GM21619 (cell line): ENCODE measurements around the gene JAG2.

Experiments
- ATAC-seq: cut with Tn5 transposase; IDR thresholded peaks from one replicate; pipeline ENCODE4 v1.9.1; 2021; ENCODE audit not compliant: unreplicated experiment

The JAG2 gene

GRCh38 chr14:105168496-105168978 lies at the start of gene JAG2:
JAG2 (minus strand) TSS chr14:105168776; CDS start chr14:105168420, 356 bp downstream.
- no peak for ATAC-seq

- ATAC-seq: no peak
These were observed 49.2 kb upstream of the JAG2 start for GRCh38 chr14:105217774-105218173.

- ATAC-seq: no peak
These were observed 48.1 kb upstream of the JAG2 start for GRCh38 chr14:105216490-105217247.

- no peak for ATAC-seq
These were observed 47.0 kb upstream of the JAG2 start for GRCh38 chr14:105215602-105216001.

- no peak for ATAC-seq
These were observed 45.8 kb upstream of the JAG2 start for GRCh38 chr14:105214324-105214915.

- no peak for ATAC-seq
These were observed 44.8 kb upstream of the JAG2 start for GRCh38 chr14:105213361-105213760.

- no peak for ATAC-seq
These were observed 44.1 kb upstream of the JAG2 start for GRCh38 chr14:105212541-105213300.

GRCh38 chr14:105211758-105212089 lies 43.1 kb upstream of the JAG2 start:
- no peak for ATAC-seq

GRCh38 chr14:105211086-105211757 lies 42.6 kb upstream of the JAG2 start:
- no peak for ATAC-seq

GRCh38 chr14:105210266-105211025 lies 41.9 kb upstream of the JAG2 start:
- ATAC-seq: no peak

GRCh38 chr14:105209646-105210045 lies 41.1 kb upstream of the JAG2 start:
- no peak for ATAC-seq

GRCh38 chr14:105209091-105209490 lies 40.5 kb upstream of the JAG2 start:
- ATAC-seq: no peak

GRCh38 chr14:105208738-105209075 lies 40.1 kb upstream of the JAG2 start:
- ATAC-seq: no peak

- ATAC-seq: no peak
These were observed 39.6 kb upstream of the JAG2 start for GRCh38 chr14:105207996-105208737.

GRCh38 chr14:105207460-105207901 lies 38.9 kb upstream of the JAG2 start:
- ATAC-seq: no peak

- ATAC-seq: no peak
These were observed 38.3 kb upstream of the JAG2 start for GRCh38 chr14:105206873-105207272.

- ATAC-seq: no peak
These were observed 37.2 kb upstream of the JAG2 start for GRCh38 chr14:105205673-105206208.

- no peak for ATAC-seq
These were observed 36.5 kb upstream of the JAG2 start for GRCh38 chr14:105204931-105205672.
